HG03469 (cell line): Measurements from ENCODE around the gene ZC3H15.
"Not testable (repeated sequence)": the region's sequence is repeated elsewhere in the genome, so short reads cannot be mapped to it uniquely, and the experiment has no call there.

Experiments
- ATAC-seq: cut with Tn5 transposase; IDR thresholded peaks from one replicate; pipeline ENCODE4 v1.9.1; 2021; ENCODE audit warnings: mild to moderate bottlenecking, moderate library complexity, moderate number of reproducible peaks; ENCODE audit not compliant: unreplicated experiment

The ZC3H15 gene

GRCh38 chr2:186485871-186486650 lies at the start of gene ZC3H15:
TSS of gene ZC3H15 (plus strand) at chr2:186486260. CDS start at chr2:186486383, 123 bp downstream.
- peak; percentile 78 for ATAC-seq

- no peak for ATAC-seq
Measured at GRCh38 chr2:186437719-186438118, 48.3 kb upstream of the ZC3H15 start.

- not testable (repeated sequence) for ATAC-seq
Measured at GRCh38 chr2:186439673-186440095, 46.4 kb upstream of the ZC3H15 start.

- no peak for ATAC-seq
Measured at GRCh38 chr2:186440506-186440905, 45.6 kb upstream of the ZC3H15 start.

- no peak for ATAC-seq
Measured at GRCh38 chr2:186442885-186443284, 43.2 kb upstream of the ZC3H15 start.

GRCh38 chr2:186443851-186444250 lies 42.2 kb upstream of the ZC3H15 start:
- no peak for ATAC-seq

GRCh38 chr2:186445506-186445905 lies 40.6 kb upstream of the ZC3H15 start:
- ATAC-seq, result no peak

GRCh38 chr2:186455613-186456012 lies 30.4 kb upstream of the ZC3H15 start:
- no peak for ATAC-seq

GRCh38 chr2:186456941-186457340 lies 29.1 kb upstream of the ZC3H15 start:
- ATAC-seq, result no peak

- ATAC-seq, result no peak
Measured at GRCh38 chr2:186457908-186458307, 28.2 kb upstream of the ZC3H15 start.

GRCh38 chr2:186459009-186459408 lies 27.1 kb upstream of the ZC3H15 start:
- peak; percentile 33 for ATAC-seq

- peak; percentile 82 for ATAC-seq
Measured at GRCh38 chr2:186460465-186460864, 25.6 kb upstream of the ZC3H15 start.

GRCh38 chr2:186466743-186467142 lies 19.3 kb upstream of the ZC3H15 start:
- ATAC-seq, result no peak

GRCh38 chr2:186467421-186467820 lies 18.6 kb upstream of the ZC3H15 start:
- ATAC-seq, result no peak

GRCh38 chr2:186472722-186473493 lies 13.2 kb upstream of the ZC3H15 start:
- ATAC-seq, result not testable (repeated sequence)

GRCh38 chr2:186474239-186474638 lies 11.8 kb upstream of the ZC3H15 start:
- ATAC-seq, result not testable (repeated sequence)

- ATAC-seq, result no peak
Measured at GRCh38 chr2:186477790-186478189, 8.3 kb upstream of the ZC3H15 start.

GRCh38 chr2:186480991-186481390 lies 5.1 kb upstream of the ZC3H15 start:
- ATAC-seq, result no peak

- ATAC-seq, result no peak
Measured at GRCh38 chr2:186484062-186484735, 1.9 kb upstream of the ZC3H15 start.

GRCh38 chr2:186485576-186485870 lies 537 bp upstream of the ZC3H15 start:
- ATAC-seq, result peak; percentile 21
